AG20443 (cell line): ENCODE results near the gene CCDC200.
"Not testable (repeated sequence)": the region's sequence is repeated elsewhere in the genome, so short reads cannot be mapped to it uniquely, and the experiment has no call there.

Source experiments
- DNase-seq: peaks from one replicate; pipeline ENCODE4 v3.0.0; 2012; ENCODE audit warnings: low spot score, mixed read lengths

The CCDC200 gene

DNA sequence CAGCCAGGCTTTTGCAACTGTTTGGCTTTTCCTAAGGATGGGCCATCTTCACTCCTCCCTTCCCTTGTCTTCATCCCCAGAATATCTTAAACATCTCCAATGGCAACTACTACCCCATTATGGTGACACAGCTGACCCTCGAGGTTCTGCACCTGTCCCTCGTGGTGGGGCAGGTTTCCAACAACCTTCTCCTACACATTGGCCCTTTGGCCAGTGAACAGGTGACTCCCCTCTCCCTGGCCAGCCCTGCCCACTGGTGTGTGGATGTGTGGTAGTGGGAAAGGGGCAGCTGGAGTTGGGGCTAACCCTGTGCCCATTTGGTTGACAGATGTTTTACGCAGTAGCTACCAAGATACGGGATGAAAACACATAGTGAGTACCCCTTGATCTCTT lies 12.1 kb downstream of the CCDC200 start:
- no peak for DNase-seq

DNA sequence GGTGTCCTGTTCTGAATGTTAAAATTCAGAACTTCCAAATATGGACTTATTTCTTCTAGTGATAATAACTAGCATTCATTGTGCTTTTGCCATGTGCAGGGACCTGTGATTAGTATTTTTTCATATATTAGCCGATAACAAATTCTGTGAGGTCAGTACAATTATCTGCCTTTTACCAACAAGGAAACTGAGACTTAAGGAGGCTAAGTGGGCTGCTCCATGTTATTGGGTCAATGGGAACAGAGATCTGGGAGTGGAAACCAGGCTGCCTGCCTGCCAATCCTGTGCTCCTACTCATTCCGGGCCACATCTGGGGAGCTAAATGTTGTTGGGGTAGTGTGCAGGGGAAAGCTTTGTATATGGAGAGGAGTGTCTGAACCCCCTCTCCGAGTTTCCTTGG lies 13.1 kb downstream of the CCDC200 start:
- DNase-seq, result no peak

DNA sequence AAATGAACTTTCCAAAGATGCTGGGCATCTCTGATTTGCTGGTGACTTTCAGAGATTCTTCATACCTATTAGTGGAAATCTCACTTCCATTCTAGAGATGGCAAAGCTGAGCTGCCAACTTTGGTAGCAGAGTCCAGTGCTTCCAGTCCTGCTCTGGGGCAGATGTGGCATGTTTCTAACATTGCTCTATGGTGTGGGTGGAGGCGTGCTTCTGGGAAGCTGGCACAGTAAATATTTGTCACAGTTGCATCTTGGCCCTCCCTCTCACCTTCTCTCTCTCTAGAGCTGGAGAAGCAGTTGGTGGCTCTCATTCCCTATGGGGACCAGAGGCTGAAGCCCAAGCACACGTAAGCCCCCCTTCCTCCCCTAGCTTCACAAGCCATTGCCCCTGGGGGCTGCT lies 14.9 kb downstream of the CCDC200 start:
- no peak for DNase-seq

DNA sequence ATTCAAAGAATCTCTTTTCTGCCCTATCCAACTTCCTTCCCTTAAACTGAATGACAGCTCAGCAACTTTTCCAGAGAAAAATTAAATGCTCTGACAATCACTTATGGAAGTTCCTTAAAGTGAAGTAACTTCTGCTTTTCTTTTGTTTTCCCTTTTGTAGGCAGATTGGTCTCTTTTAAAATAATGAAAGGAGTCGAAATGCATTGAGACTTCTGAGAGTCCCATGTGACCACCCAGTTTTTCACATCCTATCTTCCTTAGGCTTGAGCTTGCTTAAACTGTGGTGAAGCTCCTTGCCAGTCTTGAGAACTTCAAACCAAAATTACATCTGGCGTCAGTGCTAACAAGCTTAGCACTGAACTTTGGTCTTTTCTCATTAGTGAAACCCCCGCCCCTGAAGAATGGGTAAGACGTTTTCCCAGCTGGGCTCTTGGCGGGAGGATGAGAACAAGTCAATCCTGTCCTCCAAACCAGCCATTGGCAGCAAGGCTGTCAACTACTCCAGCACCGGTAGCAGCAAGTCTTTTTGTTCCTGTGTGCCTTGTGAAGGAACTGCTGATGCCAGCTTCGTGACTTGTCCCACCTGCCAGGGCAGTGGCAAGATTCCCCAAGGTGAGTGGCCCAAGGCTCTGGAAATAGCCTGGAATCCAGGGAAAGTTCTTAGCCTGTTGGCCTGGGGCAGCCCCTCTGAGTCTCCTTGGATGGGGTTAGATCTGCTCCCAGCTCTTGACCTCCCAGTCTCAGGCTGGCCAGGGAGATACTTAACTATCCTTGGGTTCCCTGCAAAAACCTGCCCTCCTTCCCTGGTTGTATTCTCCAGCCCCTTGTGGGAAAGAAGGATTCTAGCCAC lies 15.6 kb downstream of the CCDC200 start:
- DNase-seq, result no peak

DNA sequence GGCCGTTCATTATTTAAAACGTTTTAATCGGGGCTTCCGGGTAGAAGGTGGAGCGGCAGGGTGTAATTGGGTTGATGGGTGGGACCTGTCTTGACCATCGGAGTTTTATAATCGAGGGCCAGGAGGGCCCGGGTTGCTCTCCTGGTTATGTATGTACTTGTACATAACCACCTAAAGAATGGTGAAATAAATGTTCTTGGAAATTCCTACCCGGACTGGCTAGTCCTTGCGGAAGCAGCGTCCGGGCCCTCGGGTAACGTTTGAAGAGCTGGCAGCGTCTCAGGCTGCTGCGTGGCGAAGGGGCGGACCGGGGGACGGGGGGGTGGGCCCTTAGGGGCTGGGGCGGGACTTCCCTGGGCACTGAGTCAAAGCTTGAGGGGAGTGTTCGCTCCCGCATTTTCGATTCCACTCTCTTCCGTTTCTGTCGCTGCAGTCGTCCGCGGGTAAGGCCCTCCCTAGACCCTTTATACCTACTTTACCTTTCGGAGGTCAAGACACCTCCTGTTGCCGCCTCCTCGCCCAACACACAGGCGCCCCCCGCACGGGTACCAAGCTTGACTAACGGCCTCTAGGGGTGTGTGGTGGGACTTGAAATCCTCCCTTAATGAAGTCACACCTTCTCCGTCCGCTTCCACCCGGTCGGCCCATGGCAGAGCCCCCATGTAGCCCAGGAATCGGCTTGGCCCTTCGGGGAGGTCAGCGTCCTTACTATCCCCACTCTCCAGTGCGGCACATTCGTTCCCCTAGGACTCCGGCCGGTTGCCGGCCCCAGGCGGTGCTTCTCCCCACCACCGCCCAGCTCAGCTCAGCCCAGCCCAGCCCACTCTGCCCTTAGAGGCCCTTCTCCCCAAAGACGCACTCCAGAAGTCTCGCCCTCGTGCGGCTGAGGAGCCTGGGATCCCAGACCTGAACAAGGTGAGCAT lies 16.7 kb downstream of the CCDC200 start, which contains the start of gene TMEM106A:
Gene TMEM106A, plus strand, starts transcription at position 396 of the 923 bp plus-strand sequence. CDS start 1,167 bp downstream, outside the sequence.
- DNase-seq, result peak; percentile 99

DNA sequence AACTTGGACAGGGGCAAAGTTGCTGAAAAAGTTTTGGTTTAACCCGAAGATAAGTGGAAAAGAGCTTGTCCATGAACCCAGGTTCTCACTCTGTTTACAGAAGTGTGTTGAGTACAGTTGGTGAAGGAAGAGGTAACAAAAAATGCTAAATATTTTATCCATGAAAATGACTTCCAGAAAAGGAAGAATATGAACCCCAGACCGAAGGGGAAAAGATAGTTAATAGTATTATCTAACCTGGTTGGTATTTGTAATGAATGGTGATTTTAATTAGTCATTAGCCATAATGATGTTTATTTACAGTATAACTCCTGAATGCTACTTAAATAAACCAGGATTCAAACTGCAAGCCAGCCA lies 17.3 kb downstream of the CCDC200 start:
- DNase-seq, result no peak

DNA sequence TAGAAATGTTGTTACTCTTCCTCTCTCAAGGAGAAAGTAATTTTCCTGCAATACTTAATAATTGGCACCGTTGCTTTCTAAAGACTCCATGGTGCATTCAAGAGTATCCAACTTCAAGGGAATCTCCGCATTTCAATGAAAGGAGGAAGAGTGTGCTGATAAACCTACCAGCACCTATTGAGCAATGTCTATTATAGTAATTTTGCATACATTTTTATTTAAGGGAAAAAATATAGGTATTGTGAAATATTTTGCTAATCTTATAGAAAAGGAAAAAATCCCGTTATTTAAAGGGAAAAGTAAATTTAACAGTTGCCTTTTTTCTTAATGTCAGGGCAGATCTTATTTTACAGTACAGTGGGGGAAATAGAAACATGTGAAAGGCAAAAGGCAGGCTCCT lies 17.8 kb downstream of the CCDC200 start:
- no peak for DNase-seq

DNA sequence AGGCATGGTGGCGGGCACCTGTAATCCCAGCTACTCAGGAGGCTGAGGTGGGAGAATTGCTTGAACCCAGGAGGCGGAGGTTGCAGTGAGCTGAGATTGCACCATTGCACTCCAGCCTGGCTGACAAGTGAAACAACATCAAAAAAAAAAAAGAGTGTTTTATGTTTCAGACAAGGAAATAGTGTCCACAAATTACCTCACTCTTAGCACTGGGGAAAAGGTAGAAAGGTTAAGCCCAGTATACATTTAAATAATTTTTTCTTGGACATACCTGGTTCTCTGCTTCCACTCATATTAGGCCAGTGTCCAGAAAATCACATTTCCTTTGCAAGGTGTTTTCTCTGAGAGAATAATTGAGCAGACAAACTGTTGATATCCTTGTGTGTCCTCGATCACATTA lies 25.4 kb downstream of the CCDC200 start:
- not testable (repeated sequence) for DNase-seq

DNA sequence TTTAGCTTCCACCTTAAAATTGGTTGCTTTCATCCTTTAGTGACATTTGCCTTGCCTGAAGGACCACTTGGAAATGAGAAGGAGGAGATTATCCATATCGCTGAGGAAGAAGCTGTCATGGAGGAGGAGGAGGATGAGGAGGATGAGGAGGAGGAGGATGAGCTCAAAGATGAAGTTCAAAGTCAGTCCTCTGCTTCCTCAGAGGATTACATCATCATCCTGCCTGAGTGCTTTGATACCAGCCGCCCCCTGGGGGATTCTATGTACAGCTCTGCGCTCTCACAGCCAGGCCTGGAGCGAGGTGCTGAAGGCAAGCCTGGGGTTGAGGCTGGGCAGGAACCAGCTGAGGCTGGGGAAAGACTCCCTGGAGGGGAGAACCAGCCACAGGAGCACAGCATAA lies 28.3 kb downstream of the CCDC200 start:
- no peak for DNase-seq

DNA sequence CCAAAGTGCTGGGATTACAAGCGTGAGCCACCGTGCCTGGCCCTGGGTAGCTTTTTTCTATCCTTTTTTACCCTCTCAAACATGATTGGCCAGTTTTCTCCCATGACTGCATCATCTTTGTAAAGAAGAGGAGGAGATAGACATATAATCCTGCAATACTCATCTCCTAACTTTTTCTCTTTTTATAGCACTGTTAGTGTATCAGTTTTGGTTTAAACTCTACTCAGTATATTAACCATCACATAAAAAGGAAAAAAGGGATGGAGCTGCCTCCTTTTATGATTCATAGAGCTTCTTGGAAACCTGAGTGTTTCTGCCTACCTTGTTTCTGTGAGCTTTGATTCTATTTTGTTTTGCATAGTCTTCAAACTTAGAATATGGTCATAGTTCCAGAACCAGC lies 28.8 kb downstream of the CCDC200 start:
- DNase-seq, result no peak

DNA sequence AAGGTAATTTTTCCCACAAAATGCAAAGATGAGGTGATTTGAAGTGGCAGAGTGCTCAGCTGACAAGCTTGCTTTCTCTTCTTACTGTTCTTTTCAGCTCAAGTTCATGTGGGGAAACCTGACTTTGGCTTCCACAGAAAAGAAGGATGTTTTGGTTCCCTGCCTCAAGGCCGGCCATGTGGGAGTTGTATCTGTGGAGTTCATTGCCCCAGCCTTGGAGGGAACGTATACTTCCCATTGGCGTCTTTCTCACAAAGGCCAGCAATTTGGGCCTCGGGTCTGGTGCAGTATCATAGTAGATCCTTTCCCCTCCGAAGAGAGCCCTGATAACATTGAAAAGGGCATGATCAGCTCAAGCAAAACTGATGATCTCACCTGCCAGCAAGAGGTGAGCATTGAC lies 35.2 kb downstream of the CCDC200 start:
- no peak for DNase-seq

DNA sequence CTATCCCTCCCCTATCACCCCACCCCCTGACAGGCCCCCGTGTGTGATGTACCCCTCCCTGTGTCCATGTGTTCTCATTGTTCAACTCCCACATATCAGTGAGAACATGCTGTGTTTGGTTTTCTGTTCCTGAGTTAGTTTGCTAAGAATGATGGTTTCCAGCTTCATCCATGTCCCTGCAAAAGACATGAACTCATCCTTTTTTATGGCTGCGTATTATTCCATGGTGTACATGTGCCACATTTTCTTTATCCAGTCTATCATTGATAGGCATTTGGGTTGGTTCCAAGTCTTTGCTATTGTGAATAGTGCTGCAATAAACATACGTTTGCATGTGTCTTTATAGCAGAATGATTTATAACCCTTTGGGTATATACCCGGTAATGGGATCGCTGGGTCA lies 41.8 kb downstream of the CCDC200 start:
- DNase-seq, result not testable (repeated sequence)

DNA sequence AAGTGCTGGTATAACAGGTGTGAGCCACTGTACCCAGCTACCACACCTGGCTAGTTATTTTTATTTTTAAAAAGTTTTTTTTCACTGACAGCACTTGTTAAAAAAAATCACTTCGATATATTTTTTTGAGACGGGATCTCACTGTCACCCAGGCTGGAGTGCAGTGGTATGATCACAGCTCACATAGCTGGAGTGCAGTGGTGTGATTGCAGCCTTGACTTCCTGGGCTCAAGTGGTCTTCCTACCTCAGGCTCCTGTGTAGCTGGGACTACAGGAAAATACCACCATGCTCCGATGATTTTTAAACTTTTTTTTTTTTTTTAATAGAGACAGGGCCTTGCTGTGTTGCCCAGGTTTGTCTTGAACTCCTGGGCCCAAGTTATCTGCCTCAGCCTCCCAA lies 44.5 kb downstream of the CCDC200 start:
- DNase-seq, result no peak

DNA sequence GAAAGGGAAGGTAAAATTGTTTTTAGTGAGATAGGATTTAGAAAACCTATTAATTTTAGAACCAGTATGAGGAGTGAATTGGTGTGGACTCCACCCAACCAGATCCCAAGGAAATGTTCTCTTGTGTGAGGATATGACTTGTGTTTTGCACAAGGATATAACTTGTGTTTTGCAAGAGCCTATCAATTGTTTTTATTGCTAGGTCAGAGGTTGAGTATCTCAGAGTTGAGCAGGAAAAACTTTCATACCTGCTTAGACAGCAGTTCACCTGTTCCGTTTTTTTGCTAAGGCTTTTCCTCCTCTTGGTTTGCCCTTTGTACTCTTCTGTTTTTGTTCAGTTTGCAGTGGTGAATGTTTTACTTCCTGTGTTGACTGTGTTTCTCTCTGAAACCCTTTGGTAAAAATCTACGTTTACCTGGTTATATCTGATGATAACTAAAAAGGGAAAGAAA lies 52.3 kb downstream of the CCDC200 start:
- no peak for DNase-seq

DNA sequence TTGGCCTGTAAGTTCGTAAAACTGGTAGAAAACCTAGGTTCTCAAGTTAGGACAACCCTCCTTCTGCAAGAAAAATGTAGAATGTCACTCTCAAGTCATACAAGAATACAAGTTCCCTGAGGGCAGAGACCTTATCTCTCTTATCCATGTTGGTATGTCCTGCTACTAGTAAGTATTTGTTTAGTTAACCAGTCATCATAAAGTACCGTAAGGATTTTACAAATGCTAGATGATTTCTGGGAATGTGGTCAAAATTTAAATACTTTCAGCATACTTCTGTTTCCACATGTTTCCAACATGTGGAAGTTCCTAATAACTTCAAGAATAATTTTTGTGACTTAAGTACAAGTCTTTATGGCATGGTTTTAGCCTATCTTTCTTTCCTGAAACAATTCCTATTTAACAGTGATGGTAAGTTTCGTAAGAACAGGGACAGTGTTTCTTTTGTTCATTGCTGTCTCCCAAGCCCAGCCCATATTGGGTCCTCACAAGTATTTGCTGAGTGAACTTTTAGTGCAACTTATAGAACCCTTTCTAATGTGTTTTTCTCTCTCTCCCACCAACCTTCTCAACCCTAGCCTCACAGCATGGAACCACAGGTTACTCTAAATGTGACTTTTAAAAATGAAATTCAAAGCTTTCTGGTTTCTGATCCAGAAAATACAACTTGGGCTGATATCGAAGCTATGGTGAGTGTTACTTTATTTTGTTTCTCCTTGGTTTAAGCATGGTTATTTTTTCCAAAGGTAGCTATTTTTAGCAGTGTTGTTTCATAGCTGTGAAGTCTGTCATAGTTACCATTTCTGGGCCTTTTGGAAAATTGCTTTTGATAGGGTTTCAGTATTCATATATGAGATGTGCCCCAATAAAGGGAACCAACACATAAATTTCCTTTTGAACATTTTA lies 53.0 kb downstream of the CCDC200 start:
- DNase-seq, result peak; percentile 27

DNA sequence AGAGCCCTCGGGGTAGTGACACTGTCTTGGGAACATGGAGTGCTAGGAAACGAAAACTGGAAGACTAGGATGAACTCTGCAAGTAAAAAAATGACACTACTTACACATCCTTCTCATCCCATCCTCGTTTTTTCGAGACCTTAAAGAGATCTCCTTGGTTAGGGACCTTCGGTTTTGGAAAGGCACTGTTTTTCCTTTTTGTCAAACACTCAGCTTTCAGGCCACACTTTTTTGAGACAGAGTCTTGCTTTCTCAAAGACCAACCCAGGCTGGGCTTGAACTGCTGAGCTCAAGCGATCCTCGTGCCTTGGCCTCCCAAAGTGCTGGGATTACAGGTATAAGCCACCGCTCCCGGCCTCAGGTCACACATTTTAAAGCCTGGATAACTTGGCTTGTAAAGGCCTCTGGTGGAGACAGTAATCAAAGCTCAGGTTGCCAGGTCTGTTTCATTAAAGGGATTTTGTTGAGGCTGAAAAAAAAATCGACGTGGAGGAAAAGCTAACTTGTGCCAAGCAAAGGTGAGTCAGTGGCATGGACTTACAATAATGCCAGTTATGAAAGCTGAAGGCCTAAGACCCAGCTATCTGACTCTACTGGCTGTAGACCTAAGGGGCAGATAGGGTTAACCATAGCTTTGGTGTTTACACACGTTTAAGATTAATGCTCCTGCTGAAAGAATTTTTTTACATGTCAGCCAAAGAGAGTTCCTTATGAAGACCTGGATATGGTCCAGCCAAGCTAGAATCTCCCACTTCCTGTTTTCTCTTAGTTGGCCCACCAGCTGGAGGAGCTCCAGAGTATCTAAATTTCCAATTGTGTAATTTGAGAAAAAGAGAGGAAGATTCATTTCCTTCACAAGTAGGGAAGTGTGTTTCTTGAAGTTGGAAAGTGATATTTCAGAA lies 56.6 kb downstream of the CCDC200 start:
- peak; percentile 48 for DNase-seq
